ENCODE data around the gene OR1A1. TPM values are rescaled to one million over a fixed set of nuclear protein-coding genes. Genes with fewer than 3 reads are reported as not detected.

The OR1A1 gene
- total RNA-seq (2016; rRNA removed; fragmentation: Illumina TruSeq; extraction: Trizol) (not detected in 2 replicates), polyA plus RNA-seq (2011; rRNA removed) (not detected in 2 replicates), polyA minus RNA-seq (2011; rRNA and poly(A)+ RNA removed; ENCODE audit: low replicate concordance) (not detected in 2 replicates), Bru-seq, nascent RNA (not detected), BruChase-seq, experiment 1, labeled RNA remaining after a 6-hour chase (not detected), BruChase-seq, experiment 2, labeled RNA remaining after a 2-hour chase (not detected)
- not detected in 2 replicates for total RNA-seq (2016; cell fraction: cytosol; rRNA removed; fragmentation: Illumina TruSeq; extraction: Trizol; ENCODE audit: low read depth)
- total RNA-seq (2016; cell fraction: insoluble cytoplasmic fraction; rRNA removed; fragmentation: Illumina TruSeq; extraction: Trizol): not detected in 2 replicates
- not detected in 2 replicates for total RNA-seq (2016; cell fraction: membrane; rRNA removed; fragmentation: Illumina TruSeq; extraction: Trizol)
- not detected in 2 replicates for total RNA-seq (2016; cell fraction: nucleus; rRNA removed; fragmentation: Illumina TruSeq; extraction: Trizol)
- not detected in 2 replicates for polyA plus RNA-seq (2011; cell fraction: cytosol; rRNA removed)
- polyA plus RNA-seq (2011; cell fraction: nucleus; rRNA removed): not detected in 2 replicates
- polyA plus RNA-seq (2012): not detected in 2 replicates
- polyA plus RNA-seq (2016; cell fraction: cytosol; fragmentation: Illumina TruSeq; extraction: Trizol; ENCODE audit: low read depth): not detected in 2 replicates
- polyA plus RNA-seq (2016; cell fraction: insoluble cytoplasmic fraction; fragmentation: Illumina TruSeq; extraction: Trizol; ENCODE audit: low read depth): not detected in 2 replicates
- polyA plus RNA-seq (2016; cell fraction: membrane; fragmentation: Illumina TruSeq; extraction: Trizol; ENCODE audit: low read depth): not detected in 2 replicates
- not detected in 2 replicates for polyA plus RNA-seq (2016; cell fraction: nucleus; fragmentation: Illumina TruSeq; extraction: Trizol; ENCODE audit: insufficient read depth, low read depth)
- not detected in 2 replicates for polyA minus RNA-seq (2011; cell fraction: cytosol; rRNA and poly(A)+ RNA removed)
- not detected in 2 replicates for polyA minus RNA-seq (2011; cell fraction: nucleus; rRNA and poly(A)+ RNA removed)
- long read RNA-seq, experiment 1: 0 reads
- long read RNA-seq, experiment 2: 0 reads

- in situ Hi-C loops (cut with HindIII; ENCODE audit: extremely low pct_ligation_motif_present, low pct_unique_long_range_greater_than_20kb): no loop called here
- Histone ChIP-seq H3K4me1 (ENCODE audit: insufficient read depth, low read length) (no peaks in the 10 kb centered on the region), H3K4me2 (ENCODE audit: low read depth, low read length) (no peak within 1 kb of the TSS), H3K36me3 (replicated peaks in 1 of 2; ENCODE audit: control insufficient read depth in 1 of 2, insufficient read depth in 2 of 2, low read length in 2 of 2) (no peaks in the 10 kb centered on the region), H3K79me2 (ENCODE audit: insufficient read depth, low read length) (no peaks in the 10 kb centered on the region), H3K27ac (ENCODE audit: extremely low read length, insufficient read depth, low read length) (no peak within 1 kb of the TSS), H4K20me1 (ENCODE audit: insufficient read depth, low read length) (no peaks in the 10 kb centered on the region), H3K9me3 (ENCODE audit: low read length) (no peaks in the 10 kb centered on the region; the same call in 1 of the 2 replicates), H2AFZ (ENCODE audit: low read length) (no peak within 1 kb of the TSS), H3K27me3 (ENCODE audit: control insufficient read depth in 1 of 2, insufficient read depth in 2 of 2, low read length in 2 of 2) (peaks cover 0 to 5% of the 10 kb centered on the region in 2 experiments; a peak in 2 of 5 replicates), H3K4me3 (replicated peaks in 1 of 3; ENCODE audit: insufficient read depth in 1 of 3, low read depth in 2 of 3, low read length in 3 of 3) (no peak within 1 kb of the TSS), H3K9ac (ENCODE audit: insufficient read depth, low read depth, low read length) (no peak within 1 kb of the TSS)
- CTCF ChIA-PET (ENCODE audit: low intra/inter-chr PET ratio, low total read pairs): no interaction called here
- TF ChIP-seq ZNF512 (CRISPR knock-in tag; IDR thresholded peaks at IDR 0.05): no peak
- no peak for TF ChIP-seq CEBPG (CRISPR knock-in tag; IDR thresholded peaks at IDR 0.05)
- TF ChIP-seq SNAI1 (CRISPR knock-in tag; IDR thresholded peaks at IDR 0.05; ENCODE audit: borderline replicate concordance): no peak
- TF ChIP-seq YEATS4 (CRISPR knock-in tag; IDR thresholded peaks at IDR 0.05; ENCODE audit: borderline replicate concordance): no peak
- TF ChIP-seq SKI (IDR thresholded peaks at IDR 0.05; ENCODE audit: partially characterized antibody): no peak
- TF ChIP-seq ZFP62 (CRISPR knock-in tag; IDR thresholded peaks at IDR 0.05): no peak
- TF ChIP-seq ZFP82 (CRISPR knock-in tag; IDR thresholded peaks at IDR 0.05; ENCODE audit: borderline replicate concordance): no peak
- no peak for TF ChIP-seq TARDBP (CRISPR knock-in tag; IDR thresholded peaks at IDR 0.05)
- no peak for TF ChIP-seq MIER3 (CRISPR knock-in tag; IDR thresholded peaks at IDR 0.05; ENCODE audit: borderline replicate concordance)
- TF ChIP-seq MEIS1 (CRISPR knock-in tag; IDR thresholded peaks at IDR 0.05; ENCODE audit: borderline replicate concordance): no peak
- TF ChIP-seq SIN3A (IDR thresholded peaks at IDR 0.05; ENCODE audit: borderline replicate concordance, low read depth, low read length): no peak
- TF ChIP-seq HNRNPH1 (optimal IDR thresholded peaks at IDR 0.05; ENCODE audit: low read depth, low read length): no peak
- no peak for TF ChIP-seq ZNF337 (CRISPR knock-in tag; IDR thresholded peaks at IDR 0.05; ENCODE audit: borderline replicate concordance, low read depth)
- TF ChIP-seq ZBTB44 (CRISPR knock-in tag; IDR thresholded peaks at IDR 0.05): no peak
- no peak for TF ChIP-seq TRIM22 (IDR thresholded peaks at IDR 0.05)
- no peak for TF ChIP-seq CBX1 (IDR thresholded peaks at IDR 0.05; ENCODE audit: low read depth)
- DNase-seq (ENCODE audit: low spot score) (no peak), ATAC-seq (no peak), FAIRE-seq (no peak)
- WGBS (ENCODE audit: low lambda C conversion rate): 0% methylated on average over 4 of the region's 7 CpGs
- intact Hi-C loops (cut with micrococcal nuclease; ENCODE audit: unreplicated experiment): no loop called here
- no TSS peak for BruUV-seq (replicated peaks)
- POLR2A ChIA-PET: no interaction called here
Observed at GRCh38 chr17:3207367-3207766, at the start of gene OR1A1. Gene OR1A1, plus strand, starts transcription at chr17:3207667. Its CDS starts 7,954 bp downstream, at chr17:3215621.
